BJ (cell line): ENCODE data around the gene DSC3. TPM values are rescaled to one million over a fixed set of nuclear protein-coding genes. Genes with fewer than 3 reads are reported as not detected.

Experiments used
- CTCF ChIA-PET: fragments of 350-600 bp; formaldehyde crosslinking; extraction: SDS; loops from one replicate; lab custom pipeline; 2021; ENCODE audit warnings: antibody characterized with exemption, inconsistent platforms; lab: Yijun Ruan, JAX
- POLR2A ChIA-PET: fragments of 300-600 bp; sonication (Branson Sonifier 250); formaldehyde crosslinking; extraction: SDS; loops from one replicate; lab custom pipeline; 2021; ENCODE audit warnings: antibody characterized with exemption; lab: Charles Lee
- DNase-seq: peaks from one replicate; pipeline ENCODE4 v3.0.0-alpha.2; 2011; ENCODE audit warnings: low read depth
- H3K27me3 ChIP-seq: 2 replicates; pipeline ENCODE4 v1.6.0; 2011; ENCODE audit warnings: low read length; ENCODE audit not compliant: control insufficient read depth, insufficient read depth
- H3K36me3 ChIP-seq: 2 replicates; pipeline ENCODE4 v1.5.1; 2011; ENCODE audit warnings: low read length; ENCODE audit not compliant: control insufficient read depth, insufficient read depth
- H3K4me3 ChIP-seq: 2 replicates; pipeline ENCODE4 v1.5.1; 2011; ENCODE audit warnings: low read depth, mild to moderate bottlenecking, control low read depth, low read length
- CTCF ChIP-seq: IDR thresholded peaks from 2 replicates; pipeline ENCODE4 v1.5.1; 2011; ENCODE audit warnings: low read depth, mild to moderate bottlenecking, control low read depth, inconsistent platforms, low read length, moderate library complexity; ENCODE audit not compliant: insufficient read depth
- polyA plus RNA-seq: library from polyadenylated mRNA; depleted of rRNA; stranded (reverse); fragments of >200 nt; gene quantifications from 2 replicates; pipeline ENCODE4 v1.2.3, GENCODE V29; 2011

DSC3 gene
- polyA plus RNA-seq, 1 experiment, result not detected

DNA sequence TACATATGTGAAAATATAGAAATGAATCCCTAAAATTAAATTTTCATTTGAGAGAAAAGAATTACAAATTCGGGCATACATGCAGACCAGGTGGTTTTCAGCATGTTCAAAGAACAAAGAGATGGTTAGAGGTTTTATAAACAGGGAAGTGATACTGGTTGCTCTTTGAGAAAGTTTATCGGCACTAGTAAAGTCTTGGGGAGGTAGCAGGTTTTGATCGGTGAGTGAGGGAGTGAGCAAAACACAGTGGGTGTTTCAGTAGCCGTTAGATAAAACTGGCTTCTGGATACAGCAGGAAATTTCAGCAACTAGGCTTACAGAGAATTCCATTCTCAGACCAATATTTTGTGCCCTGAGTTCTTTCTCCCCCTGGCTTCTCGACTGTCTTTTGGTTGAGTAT, 51.1 kb downstream of the DSC3 start:
- no peaks in the 10 kb centered on the region for H3K27me3 ChIP-seq

GRCh38 chr18:30989141-30989540, 53.4 kb downstream of the DSC3 start:
- CTCF ChIA-PET, result no interaction called here
- POLR2A ChIA-PET, result no interaction called here
- no peak for DNase-seq
- no peaks in the 10 kb centered on the region for H3K27me3 ChIP-seq
- TF ChIP-seq CTCF, result no peak
- no peaks in the 10 kb centered on the region for H3K36me3 ChIP-seq
- no peak overlapping the region for H3K4me3 ChIP-seq

More for the DNA sequence above, 51.1 kb downstream of the DSC3 start:
- POLR2A ChIA-PET, result no interaction called here
- H3K36me3 ChIP-seq, result no peaks in the 10 kb centered on the region
- CTCF ChIA-PET, result no interaction called here
- no peak overlapping the region for H3K4me3 ChIP-seq
- DNase-seq, result no peak
- TF ChIP-seq CTCF, result no peak

DNA sequence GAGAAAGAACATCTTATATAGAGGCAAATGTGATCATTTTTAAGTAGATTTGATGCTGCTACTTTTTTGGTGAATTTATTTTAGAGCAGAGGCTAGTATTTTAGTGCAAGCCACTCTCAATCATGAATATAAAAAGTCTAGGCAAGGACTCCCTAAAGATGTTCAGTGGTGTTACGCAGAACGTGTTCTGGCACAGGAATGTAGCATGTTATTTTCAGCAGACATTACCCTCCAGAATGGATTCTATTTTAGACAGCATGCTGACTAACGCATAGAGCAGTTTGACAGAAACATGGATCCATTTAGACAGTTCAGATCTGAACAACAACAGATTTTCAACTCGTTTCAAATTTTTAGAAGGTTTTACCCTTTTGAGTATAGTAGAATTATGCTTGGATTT, 54.1 kb downstream of the DSC3 start:
- POLR2A ChIA-PET, result no interaction called here
- Histone ChIP-seq H3K27me3 (no peaks in the 10 kb centered on the region), H3K4me3 (no peak overlapping the region), H3K36me3 (no peaks in the 10 kb centered on the region)
- TF ChIP-seq CTCF, result no peak
- no peak for DNase-seq
- CTCF ChIA-PET, result no interaction called here

- DNase-seq, result no peak
Measured at GRCh38 chr18:30987467-30988241, 54.9 kb downstream of the DSC3 start.

DNA sequence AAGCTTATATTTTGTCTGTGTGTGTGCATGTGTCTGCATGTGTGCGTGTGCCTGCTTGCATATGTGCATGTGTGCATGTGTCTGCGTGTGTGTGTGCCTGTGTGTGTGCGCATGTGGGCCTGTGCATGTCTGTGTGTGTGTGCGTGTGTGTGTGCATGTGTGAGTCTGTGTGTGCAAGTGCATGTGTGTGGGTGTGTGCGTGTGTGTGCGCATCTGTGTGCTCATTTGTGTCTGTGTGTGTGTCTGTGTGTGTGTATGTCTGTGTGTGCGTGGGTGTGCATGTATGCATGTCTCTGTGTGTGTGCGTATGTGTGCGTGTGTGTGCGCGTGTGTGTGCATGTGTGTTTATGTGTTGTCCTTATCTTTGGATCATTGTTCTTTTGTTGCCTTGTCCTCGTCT, 56.8 kb downstream of the DSC3 start:
- no peaks in the 10 kb centered on the region for H3K36me3 ChIP-seq
- ChIA-PET POLR2A (no interaction called here), CTCF (no interaction called here)
- H3K27me3 ChIP-seq, result no peaks in the 10 kb centered on the region
- no peak overlapping the region for H3K4me3 ChIP-seq
- TF ChIP-seq CTCF, result no peak
- no peak for DNase-seq

More at GRCh38 chr18:30987467-30988241, 54.9 kb downstream of the DSC3 start:
- TF ChIP-seq CTCF, result no peak
- ChIA-PET CTCF (no interaction called here), POLR2A (no interaction called here)
- H3K4me3 ChIP-seq, result no peak overlapping the region
- no peaks in the 10 kb centered on the region for H3K27me3 ChIP-seq
- no peaks in the 10 kb centered on the region for H3K36me3 ChIP-seq
